NCI-H1105 (cell line): ENCODE data around the gene TNS1.
"Not testable (repeated sequence)": the region's sequence is repeated elsewhere in the genome, so short reads cannot be mapped to it uniquely, and the experiment has no call there.

Source experiments
- DNase-seq: peaks from one replicate; lab custom pipeline; 2025; lab: John Stamatoyannopoulos, UW

The TNS1 gene

DNA sequence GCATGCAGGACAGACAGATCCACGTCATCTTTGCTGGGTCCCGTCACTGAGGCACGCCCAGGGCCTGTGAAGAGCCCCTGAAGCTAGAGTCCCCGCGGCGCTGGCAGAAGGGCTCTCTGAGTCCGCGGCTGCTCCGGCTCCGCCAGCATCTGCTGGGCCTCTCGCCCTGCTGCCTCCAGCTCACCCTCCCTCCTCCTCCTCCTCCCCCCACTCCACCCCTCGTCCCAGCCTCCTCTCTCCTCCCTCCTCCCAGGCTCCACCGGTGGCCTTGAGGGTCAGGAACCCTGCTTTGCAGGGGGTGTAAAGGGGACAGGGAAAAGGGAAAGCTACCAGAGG is at the start of gene TNS1:
Gene TNS1, minus strand, starts transcription at position 151 of the 336 bp plus-strand sequence. Its CDS starts 123 bp downstream, at position 28.
- DNase-seq = no peak

DNA sequence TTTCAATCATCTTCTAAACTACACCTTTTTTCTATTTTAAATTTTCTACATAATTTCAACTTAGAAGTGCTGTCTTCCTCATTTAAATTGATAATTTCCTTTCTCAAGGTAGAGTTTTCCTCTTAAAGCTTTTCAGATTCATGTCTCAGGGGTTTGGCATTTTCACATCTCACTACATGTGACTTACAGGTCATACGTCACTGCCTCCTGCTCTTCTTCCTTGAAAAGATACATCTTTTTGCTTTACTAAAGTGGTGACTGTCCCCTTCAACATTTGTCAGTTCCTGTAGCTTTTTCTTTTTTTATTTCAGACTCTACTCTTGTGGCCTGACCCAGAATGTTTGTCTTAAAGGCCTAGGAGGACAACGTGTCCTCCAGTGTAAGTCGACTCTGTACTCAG is 49.1 kb upstream of the TNS1 start:
- no peak for DNase-seq

DNA sequence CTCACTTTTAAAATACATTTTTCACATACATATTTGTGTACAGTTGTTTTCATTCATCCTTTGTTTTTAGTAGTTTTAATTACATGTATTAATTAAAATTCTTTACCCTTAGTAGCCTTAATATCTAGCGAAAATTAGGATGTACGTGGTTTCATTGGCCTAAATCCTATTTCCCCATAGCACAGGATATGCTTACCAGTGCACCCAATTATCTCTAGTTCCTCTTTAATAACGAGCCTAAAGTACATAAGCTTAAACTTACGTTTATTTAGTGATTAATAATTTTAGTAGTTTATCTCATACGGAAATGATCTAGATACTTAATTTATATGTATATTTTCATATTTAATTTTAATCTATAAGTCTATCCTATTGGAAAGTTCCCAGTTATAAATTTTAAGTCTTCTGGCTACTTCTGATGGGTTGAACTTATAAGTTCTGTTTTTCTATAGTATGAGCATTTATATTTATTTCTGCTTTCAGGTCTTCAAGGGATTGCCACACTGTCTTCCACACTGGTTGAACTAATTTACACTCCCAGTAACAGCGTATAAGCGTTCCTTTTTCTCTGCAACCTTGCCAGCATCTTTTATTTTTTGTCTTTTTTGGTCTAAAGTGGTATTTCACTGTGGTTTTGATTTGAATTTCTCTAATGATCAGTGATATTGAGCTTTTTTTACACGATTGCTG is 44.9 kb upstream of the TNS1 start:
- no peak for DNase-seq

DNA sequence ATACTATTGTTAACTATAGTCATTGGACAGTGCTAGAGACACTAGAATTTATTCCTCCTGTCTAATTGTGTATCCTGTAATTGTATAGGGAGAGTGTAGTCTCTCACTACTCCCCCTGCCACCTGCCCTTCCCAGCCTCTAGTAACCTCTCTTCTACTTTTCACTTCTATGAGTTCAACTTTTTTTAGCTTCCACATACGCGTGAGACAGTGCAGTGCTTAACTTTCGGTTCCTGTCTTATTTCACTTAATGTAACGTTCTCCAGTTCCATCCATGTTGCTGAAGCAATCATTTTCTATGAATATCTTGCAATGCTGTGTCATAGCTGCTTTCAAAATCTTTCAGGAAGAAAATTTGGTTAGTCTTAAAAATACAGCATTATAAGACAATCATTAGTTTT is 43.4 kb upstream of the TNS1 start:
- DNase-seq = no peak

DNA sequence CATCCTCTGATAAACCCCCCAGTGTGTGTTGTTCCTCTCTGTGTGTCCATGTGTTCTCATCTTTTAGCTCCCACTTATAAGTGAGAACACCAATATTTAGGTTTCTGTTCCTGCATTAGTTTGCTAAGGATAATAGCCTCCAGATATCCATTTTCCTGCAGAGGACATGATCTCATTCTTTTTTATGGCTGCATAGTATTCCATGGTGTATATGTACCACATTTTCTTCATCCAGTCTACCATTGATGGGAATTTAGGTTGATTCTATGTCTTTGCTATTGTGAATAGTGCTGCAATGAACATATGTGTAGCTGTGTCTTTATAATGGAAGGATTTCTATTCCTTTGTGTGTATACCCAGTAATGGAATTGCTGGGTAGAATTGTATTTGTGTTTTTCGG is 41.8 kb upstream of the TNS1 start:
- not testable (repeated sequence) for DNase-seq

DNA sequence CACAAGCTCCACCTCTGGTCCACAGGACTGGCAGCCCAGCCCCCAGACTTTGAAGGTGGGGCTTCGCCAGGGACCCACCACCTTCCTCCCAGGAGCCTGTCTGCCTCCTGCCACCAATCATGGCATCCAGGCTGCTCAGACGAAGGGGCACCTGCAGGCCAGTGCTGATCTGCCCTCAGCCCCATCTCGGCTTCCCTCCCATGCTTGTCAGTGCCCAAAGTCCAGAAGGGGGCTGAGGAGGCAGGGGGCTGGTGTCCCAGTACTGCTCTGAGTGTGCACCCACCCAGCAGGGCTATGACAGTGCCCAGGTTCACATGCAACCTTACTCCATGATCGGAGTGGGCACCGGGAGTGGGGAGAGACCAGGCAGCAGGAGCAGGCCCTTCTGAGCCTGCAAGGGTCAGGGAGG is 40.9 kb upstream of the TNS1 start:
- DNase-seq = no peak

DNA sequence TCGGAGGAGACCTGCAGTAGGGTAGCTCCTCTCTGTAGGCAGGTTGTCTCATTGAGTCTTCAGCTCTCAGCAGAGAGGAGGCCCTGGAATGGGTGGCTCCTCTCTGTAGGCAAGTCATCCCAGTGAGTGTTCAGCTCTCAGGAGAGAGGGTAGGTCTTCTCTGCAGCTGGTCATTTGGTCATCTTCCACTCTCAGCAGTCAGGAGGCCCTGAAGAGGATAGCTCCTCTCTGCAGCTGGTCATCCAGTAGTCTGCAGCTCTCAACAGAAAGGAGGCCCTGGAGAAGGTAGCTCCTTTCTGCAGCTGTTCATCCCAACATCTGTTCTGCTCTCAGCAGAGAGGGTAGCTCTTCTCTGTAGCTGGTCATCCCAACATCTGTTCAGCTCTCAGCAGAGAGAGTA is 40.3 kb upstream of the TNS1 start:
- no peak for DNase-seq

DNA sequence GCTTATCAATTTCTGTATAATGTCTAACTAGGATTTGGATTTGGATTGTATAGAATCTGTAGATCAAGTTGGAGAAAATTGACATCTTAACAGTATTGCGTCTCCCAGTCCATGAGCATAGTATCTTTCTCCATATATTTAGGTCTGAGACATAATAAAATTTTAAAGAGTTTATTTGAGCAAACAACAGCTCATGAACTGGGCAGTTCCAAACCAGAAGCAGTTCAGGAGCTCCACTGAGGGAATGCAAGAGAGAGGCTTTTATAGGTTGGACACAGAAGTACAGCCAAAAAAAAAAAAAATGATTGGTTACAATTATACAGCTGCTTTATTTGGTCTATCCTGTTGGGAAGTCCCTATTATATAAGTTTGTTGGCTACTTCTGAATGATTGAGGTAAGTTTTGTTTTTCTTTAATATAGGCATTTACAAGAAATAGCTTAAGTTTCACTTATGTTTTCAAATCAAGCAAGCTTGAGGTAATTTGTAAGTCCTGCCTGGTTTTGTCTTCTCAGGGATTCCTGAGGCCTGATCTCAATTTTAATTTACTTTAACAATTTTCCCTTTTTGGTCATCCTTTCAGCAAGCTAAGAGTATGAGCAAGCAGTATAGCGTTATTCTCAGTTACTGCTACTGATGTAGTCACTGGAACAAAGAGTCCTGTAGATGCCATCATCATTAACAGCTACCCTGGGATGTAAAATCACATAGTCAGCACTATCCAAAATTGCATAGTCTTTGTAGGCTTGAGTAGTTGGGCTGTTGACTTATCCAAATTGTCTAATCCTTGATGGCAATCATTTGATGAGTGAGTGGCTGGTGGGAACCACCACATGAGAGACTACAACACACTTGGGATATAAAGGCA is 38.7 kb upstream of the TNS1 start:
- DNase-seq = no peak

DNA sequence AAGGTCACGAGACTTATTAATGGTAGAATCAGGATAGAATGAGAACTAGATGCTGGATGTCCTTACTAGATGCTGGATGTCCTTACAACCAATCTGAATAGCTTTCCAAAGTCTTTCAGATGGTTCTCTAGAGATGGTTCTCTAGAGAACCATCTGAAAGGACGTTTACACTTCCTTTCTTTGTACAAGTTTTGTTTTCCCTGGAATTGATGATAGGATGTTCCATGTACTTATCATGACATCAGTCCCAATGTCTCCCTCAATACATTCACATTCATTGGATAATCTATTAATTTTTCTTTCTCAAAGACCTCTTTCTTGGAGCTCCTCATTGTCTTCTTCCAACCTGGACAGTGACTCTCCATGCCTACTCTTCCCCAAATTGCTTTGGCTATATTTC is 38.1 kb upstream of the TNS1 start:
- DNase-seq = no peak

DNA sequence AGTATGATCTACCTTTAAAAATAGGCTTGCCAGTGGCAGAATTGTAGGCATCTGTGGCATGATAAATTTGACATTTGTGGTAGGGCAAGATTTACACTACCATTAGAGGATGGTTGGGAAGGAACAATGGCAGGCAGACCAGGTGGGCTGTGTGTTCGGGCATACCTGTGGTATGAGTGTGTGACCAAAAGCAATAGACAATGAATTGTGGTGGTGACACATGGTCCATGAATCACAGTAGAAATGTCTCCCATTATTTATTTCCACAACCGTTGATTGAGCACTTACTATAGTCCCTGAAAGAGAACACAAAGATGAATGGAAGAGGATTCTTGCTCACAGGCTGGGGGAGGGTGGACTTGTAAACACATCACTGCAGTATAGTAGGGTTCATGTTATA is 36.4 kb upstream of the TNS1 start:
- DNase-seq = no peak

DNA sequence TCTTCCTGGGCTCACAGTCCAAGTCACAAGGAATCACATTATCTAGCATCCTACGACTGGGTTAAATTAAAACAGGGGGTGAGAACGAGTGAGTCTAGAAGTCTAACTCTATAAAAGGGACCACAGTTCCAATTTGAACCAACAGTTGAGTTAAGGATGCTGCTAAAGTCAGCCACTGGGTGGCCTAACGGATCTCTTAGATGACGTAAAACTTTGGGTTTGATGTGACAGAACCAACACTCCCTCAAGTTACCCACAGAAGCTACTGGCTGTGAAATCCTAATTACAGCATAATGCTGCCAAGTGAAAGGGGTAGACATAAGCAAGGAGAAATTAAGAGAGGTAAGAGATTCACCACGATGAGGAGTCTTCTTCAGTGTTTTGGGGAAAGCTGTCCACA is 33.6 kb upstream of the TNS1 start:
- no peak for DNase-seq

DNA sequence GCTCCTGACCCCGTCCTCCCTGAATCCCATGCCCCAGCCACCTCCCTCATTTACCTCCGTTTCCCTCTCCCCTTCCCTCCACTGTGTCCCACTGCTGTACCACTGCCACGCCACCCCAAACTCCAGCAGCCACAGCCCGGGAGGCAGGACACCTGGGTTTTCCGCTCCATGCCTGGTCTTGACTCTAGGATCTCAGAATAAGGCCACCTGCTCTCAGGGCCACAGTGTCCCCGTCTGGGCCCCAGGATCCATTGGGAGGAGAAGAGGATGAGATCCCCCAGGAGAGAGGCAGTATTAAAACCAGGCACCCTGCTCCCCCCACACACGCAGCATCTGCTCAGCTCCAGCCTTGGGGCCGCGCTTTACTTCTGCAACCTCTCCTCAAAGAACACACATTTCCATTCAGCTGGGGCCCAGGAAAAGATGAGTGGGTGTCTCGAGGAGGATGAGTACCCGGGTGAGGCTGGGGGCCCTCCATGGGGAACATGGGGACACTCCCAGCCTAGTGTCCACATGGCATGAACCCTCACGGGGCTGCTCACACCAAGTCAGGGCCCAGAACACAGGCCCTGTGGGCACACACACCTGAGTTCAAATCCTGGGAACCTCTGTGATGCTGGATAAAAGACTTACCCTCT is 32.8 kb upstream of the TNS1 start:
- DNase-seq = no peak

DNA sequence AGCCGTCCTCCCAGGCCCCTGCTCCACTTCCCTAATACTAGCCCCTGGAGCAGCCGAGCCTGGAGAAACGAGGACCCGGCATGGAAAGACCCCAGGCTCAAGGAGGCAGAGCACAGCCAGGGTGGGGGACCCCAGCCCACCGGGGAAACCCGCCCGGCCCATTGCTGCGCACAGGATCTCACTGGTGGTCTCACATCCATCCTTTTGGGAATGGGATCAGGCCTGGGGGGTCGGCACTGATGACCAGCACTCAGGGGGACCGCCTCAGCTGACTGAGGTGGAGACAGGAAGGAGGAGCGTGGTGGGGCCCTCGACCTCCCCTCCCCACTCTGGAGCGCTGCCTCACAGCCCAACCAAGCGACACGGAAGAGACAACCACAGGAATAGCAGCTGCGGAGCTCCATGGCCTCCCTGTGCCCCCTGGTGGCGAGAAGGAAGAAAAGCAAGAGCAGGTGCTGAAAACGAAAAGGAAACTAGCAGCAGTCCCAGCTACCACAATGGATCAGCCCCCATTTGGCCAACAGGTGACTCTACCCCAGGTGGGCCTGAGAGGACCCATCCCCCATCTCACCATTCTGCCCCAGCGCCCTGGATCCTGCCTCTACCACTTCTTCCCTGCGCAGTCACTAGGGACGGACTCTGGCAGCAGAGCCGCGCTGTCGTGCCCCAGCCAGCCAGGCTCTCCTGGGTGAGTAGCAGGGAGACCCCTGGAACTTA is 31.9 kb upstream of the TNS1 start:
- peak; percentile 27 for DNase-seq

DNA sequence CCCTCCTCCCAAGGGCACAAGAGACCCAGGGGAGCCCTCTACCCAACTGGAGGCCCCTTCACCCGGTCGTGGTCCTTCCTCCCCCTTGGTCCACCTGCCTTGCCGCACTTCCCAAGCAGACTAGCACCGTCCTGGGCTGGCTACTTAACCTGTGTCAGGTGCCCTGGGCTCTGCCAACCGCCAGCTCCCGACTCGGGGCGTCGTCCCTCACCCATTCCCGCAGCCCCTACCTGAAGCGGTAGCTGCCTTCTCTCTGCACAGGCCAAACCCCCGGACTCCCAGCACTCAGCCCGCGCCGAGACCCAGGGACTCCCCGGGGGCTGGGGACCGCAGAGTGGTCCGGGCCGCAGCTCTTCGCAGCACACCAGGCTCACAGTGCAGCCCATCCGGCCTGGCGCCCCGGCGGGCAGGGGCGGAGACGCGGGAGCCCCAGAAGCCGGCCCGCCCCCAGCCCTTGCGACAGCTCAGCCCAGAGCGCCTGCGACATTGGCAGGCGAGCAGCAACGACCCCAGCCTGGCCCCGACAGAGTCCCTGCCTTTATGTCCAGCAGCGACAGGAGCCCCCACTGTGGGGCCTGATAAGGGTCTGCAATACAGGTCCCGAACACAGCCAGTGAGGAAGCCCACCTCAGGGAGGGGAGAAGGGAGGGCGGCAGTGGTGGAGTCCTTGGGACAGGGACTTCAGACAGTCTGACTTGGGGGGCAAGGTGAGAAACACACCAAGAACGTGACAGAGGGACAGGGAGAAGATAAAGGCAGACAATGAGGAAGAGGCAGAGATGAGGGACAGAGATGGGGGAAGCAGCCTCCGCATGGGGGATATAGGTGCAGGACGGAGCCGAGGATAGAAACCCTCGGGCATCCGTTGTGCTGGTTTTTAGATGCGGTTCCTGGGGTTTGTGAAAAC is 31.0 kb upstream of the TNS1 start:
- DNase-seq = no peak

DNA sequence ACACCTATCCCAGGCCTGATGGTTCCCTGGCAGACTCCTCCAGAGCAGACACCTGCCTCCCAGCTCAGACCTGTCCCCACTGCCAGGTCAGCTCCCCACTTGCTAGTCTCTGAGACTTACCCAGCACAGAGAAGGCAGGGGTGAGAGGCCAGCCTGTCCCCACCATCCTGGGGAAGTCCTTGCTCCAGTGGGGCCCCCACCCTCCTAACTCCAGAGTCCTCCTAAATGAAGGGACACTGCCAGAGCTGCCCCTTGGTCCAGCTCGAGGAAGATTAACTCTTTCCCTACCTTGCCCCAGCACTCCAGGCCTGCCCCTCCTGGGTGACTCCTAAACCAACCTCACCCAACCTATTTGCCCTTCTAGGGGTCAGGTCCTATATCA is 30.4 kb upstream of the TNS1 start:
- no peak for DNase-seq

DNA sequence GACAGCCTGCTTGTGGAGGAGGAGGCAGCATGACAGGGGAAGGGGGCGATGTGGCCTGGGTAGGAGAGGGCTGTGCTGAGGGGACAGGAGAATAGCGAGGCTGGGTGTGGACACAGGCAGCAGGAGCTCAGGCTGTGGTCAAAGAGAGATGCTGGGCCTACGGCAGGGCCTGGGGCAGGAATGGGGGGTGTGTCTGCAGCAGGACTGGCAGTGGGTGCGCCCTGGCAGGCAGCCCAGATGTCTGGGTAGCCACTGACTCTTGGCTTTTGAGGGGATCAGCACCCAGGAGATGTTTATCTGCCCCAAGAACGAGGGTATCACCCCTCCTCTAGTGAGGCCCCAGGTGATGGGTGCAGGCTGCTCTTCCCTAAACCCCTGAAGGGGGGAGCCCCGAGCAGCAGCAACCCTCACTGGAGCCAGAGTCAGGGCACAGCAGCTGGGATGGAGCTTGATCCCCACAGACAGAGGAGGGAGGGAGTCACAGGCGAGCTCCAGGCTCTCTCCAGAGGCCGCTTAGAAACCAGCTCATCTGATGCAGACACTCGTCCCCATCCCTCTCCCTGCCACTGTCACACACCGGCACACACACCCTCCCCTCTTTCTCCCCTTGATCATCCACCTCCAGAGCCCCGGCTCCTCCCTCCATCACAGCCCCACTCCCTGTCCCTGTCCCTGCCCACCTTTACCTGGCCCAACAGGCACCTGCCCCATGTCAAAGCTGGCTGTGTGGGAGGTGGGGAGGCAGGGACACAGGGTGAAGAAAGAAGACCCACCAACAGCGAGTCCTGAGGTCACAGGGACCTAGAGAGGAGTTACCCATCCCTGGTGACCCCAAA is 29.8 kb upstream of the TNS1 start:
- no peak for DNase-seq

DNA sequence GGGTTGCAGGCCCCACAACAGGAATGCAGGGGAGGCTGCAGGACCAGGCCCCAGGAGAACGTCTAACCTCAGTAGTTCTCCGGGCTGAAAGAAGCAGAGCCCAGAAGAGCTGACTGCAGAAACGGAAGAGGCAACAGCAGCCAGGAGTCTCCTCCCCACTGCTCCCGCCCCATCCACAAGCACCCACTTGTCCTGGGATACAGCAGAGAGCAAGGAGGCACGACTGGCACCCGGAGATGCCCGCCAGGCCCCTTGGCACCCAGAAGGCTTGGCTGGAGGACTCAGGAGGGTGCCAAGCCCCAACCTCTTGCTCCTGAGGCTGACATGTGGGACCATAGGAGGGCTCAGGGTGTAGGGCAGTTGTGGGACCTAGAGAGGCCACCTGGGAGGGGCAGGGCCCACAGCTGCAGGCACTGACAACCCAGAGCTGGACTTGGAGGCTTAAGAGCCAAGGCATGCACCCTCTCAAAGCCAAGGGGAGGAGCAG is 29.0 kb upstream of the TNS1 start:
- DNase-seq = no peak

DNA sequence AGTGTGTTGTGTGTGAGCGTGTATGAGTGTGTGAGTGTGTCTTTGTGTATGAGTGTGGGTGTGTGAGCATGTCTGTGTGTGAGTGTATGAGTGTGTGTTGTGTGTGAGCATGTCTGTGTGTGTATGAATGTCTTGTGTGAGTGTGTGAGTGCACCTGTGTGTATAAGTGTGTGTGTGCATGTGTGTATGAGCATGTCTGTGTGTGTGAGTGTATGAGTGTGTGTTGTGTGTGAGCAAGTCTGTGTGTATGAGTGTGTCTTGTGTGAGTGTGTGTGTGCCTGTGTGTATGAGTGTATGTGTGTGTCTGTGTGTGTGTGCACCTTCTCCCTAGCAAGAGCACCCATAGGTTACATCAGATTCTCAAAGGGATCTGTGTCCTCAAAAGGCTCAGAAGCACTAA is 28.5 kb upstream of the TNS1 start:
- DNase-seq = no peak

DNA sequence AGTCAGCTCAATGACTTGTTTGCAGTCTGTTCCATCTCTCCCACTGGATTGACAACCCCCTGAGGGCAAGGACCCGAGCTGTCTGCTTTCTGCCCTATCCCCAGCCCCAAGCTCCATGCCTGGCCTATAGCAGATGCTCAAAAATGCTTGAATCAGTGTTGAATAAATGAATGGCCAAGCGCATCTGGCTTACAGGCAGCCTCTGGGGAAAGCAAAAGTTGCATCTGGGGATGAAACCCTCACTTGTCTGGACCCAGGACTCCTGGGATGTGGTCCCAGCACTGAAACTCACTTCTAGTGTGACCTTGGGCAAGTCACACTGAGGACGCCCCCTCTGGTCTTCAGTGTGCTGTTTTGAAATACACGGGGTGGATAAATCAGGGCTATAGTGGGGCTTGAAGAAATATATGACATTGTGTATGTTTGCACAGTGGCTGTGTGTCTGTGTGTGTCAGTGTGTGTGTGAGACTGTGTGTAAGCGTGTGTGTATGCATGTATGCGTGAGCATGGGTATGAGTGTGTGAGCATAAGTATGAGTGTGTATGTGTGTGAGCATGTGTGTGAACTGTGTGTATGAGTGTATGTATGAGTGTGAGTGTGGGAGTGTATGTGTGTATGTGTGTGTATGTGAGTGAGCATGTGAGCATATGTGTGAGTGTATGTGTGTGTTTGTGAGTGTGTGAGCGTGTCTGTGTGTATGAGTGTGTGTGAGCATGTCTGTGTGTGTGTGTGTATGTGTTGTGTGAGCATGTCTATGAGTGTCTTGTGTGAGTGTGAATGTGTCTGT is 27.8 kb upstream of the TNS1 start:
- DNase-seq = no peak
